H9 (cell line): ENCODE measurements around the gene LYVE1. TPM values are rescaled to one million over a fixed set of nuclear protein-coding genes. Genes with fewer than 3 reads are reported as not detected.

ENCODE experiments used
- DNase-seq: peaks from one replicate; pipeline ENCODE4 v3.0.0-alpha.2; 2017
- H2AFZ ChIP-seq: one replicate; pipeline ENCODE4 v1.6.1; 2013; ENCODE audit warnings: mild to moderate bottlenecking, low read length, control low read depth, moderate library complexity
- H2AK5ac ChIP-seq: 2 replicates; pipeline ENCODE4 v1.6.1; 2013; ENCODE audit warnings: low read length, control low read depth, mixed read lengths; ENCODE audit not compliant: insufficient read length
- H2BK120ac ChIP-seq: one replicate; pipeline ENCODE4 v1.6.1; 2013; ENCODE audit warnings: low read depth, mild to moderate bottlenecking, low read length, control low read depth, inconsistent platforms; ENCODE audit not compliant: poor library complexity, severe bottlenecking
- H2BK12ac ChIP-seq: 2 replicates; pipeline ENCODE4 v1.6.1; 2013; ENCODE audit warnings: low read length, control low read depth, mixed read lengths, low read depth; ENCODE audit not compliant: insufficient read length
- H2BK15ac ChIP-seq: 2 replicates; pipeline ENCODE4 v1.6.1; 2013; ENCODE audit warnings: low read depth, low read length, control low read depth
- H2BK20ac ChIP-seq: one replicate; pipeline ENCODE4 v1.6.1; 2013; ENCODE audit warnings: low read depth, mild to moderate bottlenecking, low read length, control low read depth, inconsistent platforms; ENCODE audit not compliant: poor library complexity, severe bottlenecking
- H2BK5ac ChIP-seq: 2 replicates; pipeline ENCODE4 v1.6.1; 2013; ENCODE audit warnings: low read length, control low read depth, mixed read lengths; ENCODE audit not compliant: insufficient read length
- H3K14ac ChIP-seq: 2 replicates; pipeline ENCODE4 v1.6.1; 2013; ENCODE audit warnings: low read length, control low read depth; ENCODE audit not compliant: insufficient read depth
- H3K18ac ChIP-seq: 2 replicates; pipeline ENCODE4 v1.6.1; 2013; ENCODE audit warnings: low read depth, mild to moderate bottlenecking, mixed read lengths, low read length, control low read depth; ENCODE audit not compliant: insufficient read length
- H3K23ac ChIP-seq: 2 replicates; pipeline ENCODE4 v1.6.1; 2013; ENCODE audit warnings: low read length, control low read depth, mixed read lengths, low read depth; ENCODE audit not compliant: insufficient read length
- H3K23me2 ChIP-seq: 2 replicates; pipeline ENCODE4 v1.6.1; 2013; ENCODE audit warnings: low read depth, mild to moderate bottlenecking, mixed read lengths, low read length, control low read depth; ENCODE audit not compliant: insufficient read length, poor library complexity, severe bottlenecking
- H3K27ac ChIP-seq: 2 replicates; pipeline ENCODE4 v1.5.1; 2013; ENCODE audit warnings: low read length, control low read depth, mixed read lengths, low read depth; ENCODE audit not compliant: insufficient read length
- H3K27me3 ChIP-seq: 2 replicates; pipeline ENCODE4 v1.6.1; 2013; ENCODE audit warnings: low read length, control low read depth, inconsistent platforms; ENCODE audit not compliant: insufficient read depth
- H3K4ac ChIP-seq: 2 replicates; pipeline ENCODE4 v1.6.1; 2013; ENCODE audit warnings: low read depth, mild to moderate bottlenecking, control low read depth, inconsistent platforms, low read length, moderate library complexity
- H3K4me1 ChIP-seq: 2 replicates; pipeline ENCODE4 v1.6.1; 2013; ENCODE audit warnings: low read length, control low read depth, inconsistent platforms; ENCODE audit not compliant: insufficient read depth
- H3K4me2 ChIP-seq: 2 replicates; pipeline ENCODE4 v1.6.1; 2013; ENCODE audit warnings: low read length, control low read depth, mixed read lengths; ENCODE audit not compliant: insufficient read length, insufficient read depth
- H3K56ac ChIP-seq: 2 replicates; pipeline ENCODE4 v1.6.1; 2013; ENCODE audit warnings: low read depth, mild to moderate bottlenecking, mixed read lengths, low read length, control low read depth; ENCODE audit not compliant: insufficient read length
- H3K79me1 ChIP-seq: 2 replicates; pipeline ENCODE4 v1.6.1; 2013; ENCODE audit warnings: low read depth, mild to moderate bottlenecking, moderate library complexity, low read length, control low read depth, inconsistent platforms; ENCODE audit not compliant: insufficient read depth, poor library complexity, severe bottlenecking
- H3K79me2 ChIP-seq: 2 replicates; pipeline ENCODE4 v1.6.1; 2013; ENCODE audit warnings: low read length, control low read depth, inconsistent platforms; ENCODE audit not compliant: insufficient read depth
- H3K9ac ChIP-seq: 2 replicates; pipeline ENCODE4 v1.6.1; 2013; ENCODE audit warnings: low read length, control low read depth, mixed read lengths; ENCODE audit not compliant: insufficient read length; ENCODE audit errors: extremely low read depth
- H3K9me3 ChIP-seq: one replicate; pipeline ENCODE4 v1.6.1; 2013; ENCODE audit warnings: low read depth, low read length, inconsistent platforms; ENCODE audit not compliant: control insufficient read depth
- H3T11ph ChIP-seq: one replicate; pipeline ENCODE4 v1.6.1; 2013; ENCODE audit warnings: mild to moderate bottlenecking, low read length, control low read depth, inconsistent platforms
- H4K20me1 ChIP-seq: one replicate; pipeline ENCODE4 v1.6.1; 2013; ENCODE audit not compliant: control insufficient read depth, insufficient read length, insufficient read depth
- H4K5ac ChIP-seq: 2 replicates; pipeline ENCODE4 v1.6.1; 2013; ENCODE audit warnings: low read depth, mild to moderate bottlenecking, mixed read lengths, low read length, control low read depth; ENCODE audit not compliant: insufficient read length
- H4K8ac ChIP-seq: replicated peaks from 2 replicates; pipeline ENCODE4 v1.6.1; 2013; ENCODE audit warnings: low read length, control low read depth, mixed read lengths, low read depth; ENCODE audit not compliant: insufficient read length
- H4K91ac ChIP-seq: 2 replicates; pipeline ENCODE4 v1.6.1; 2013; ENCODE audit warnings: low read depth, mild to moderate bottlenecking, moderate library complexity, mixed read lengths, low read length, control low read depth; ENCODE audit not compliant: insufficient read length
- H3K27ac Mint-ChIP-seq, 3 experiments: 2 replicates in 2 of 3; 3 replicates in 1 of 3; pipeline ENCODE4 v1.8.0; 2020 to 2021; ENCODE audit warnings: mixed read lengths in 3 of 3, mild to moderate bottlenecking in 1 of 3, moderate library complexity in 1 of 3
- H3K27me3 Mint-ChIP-seq: 2 replicates; pipeline ENCODE4 v1.8.0; 2021; ENCODE audit warnings: low read depth, mild to moderate bottlenecking, moderate library complexity, mixed read lengths
- H3K36me3 Mint-ChIP-seq, 3 experiments: 2 replicates in 2 of 3; 3 replicates in 1 of 3; pipeline ENCODE4 v1.8.0; 2020 to 2021; ENCODE audit warnings: low read depth in 3 of 3, mixed read lengths in 3 of 3; ENCODE audit not compliant: insufficient read depth in 1 of 3
- H3K4me1 Mint-ChIP-seq, 2 experiments: 2 replicates each; pipeline ENCODE4 v1.8.0; 2020; ENCODE audit warnings: mixed read lengths in 2 of 2
- H3K4me3 Mint-ChIP-seq, 2 experiments: 2 replicates in 1 of 2; 3 replicates in 1 of 2; pipeline ENCODE4 v1.8.0; 2020 to 2021; ENCODE audit warnings: mild to moderate bottlenecking in 2 of 2, mixed read lengths in 2 of 2, moderate library complexity in 1 of 2
- H3K9me3 Mint-ChIP-seq, 2 experiments: 2 replicates in 1 of 2; 3 replicates in 1 of 2; pipeline ENCODE4 v1.8.0; 2020; ENCODE audit warnings: mild to moderate bottlenecking in 2 of 2, mixed read lengths in 2 of 2, moderate library complexity in 1 of 2
- WGBS: extraction: QIAGEN DNeasy Blood & Tissue Kit; methylation state at CpG from one replicate; pipeline ENCODE4 v1.1.7; 2013; ENCODE audit warnings: missing lambda C conversion rate, low lambda C conversion rate, mixed read lengths; ENCODE audit not compliant: insufficient read length; ENCODE audit errors: extremely low coverage; 5-methylcytosine and 5-hydroxymethylcytosine counted together
- total RNA-seq: library from RNA; stranded (reverse); gene quantifications from 2 replicates; pipeline ENCODE4 v1.2.1, GENCODE V29; 2021
- TF ChIP-seq, protein P1 (sequence below): fragments of 200-600 bp; sonication (generic); conservative IDR thresholded peaks from 3 replicates; pipeline ENCODE4 v1.8.0; 2021; ENCODE audit warnings: antibody characterized with exemption, mild to moderate bottlenecking

The LYVE1 gene
- total RNA-seq, 1 experiment from 2014 or later: not detected

DNA sequence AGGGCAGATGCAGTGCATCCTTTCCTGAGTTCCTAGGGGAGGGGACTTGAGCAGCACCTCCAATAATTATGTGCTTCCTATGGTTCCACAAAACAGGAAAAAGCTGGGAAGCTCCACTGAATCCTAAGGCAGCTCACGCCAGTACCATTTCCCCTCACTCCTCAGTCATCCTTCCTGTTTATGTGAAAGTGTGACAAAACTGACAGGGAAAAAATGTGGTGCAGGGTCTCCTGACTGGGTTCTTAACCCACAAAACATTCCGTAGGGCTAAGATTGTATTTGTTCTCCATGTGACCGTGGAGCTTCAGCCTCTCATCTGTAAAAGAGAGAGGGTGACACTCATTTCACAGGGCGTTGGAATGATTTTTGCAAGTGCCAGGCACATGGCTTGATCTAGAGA, 12.2 kb upstream of the LYVE1 start:
- Histone ChIP-seq H3K9ac (no peak overlapping the region), H2AK5ac (no peak overlapping the region), H3K79me1 (no peaks in the 10 kb centered on the region), H3K4me2 (no peak overlapping the region), H3K79me2 (no peaks in the 10 kb centered on the region), H2AFZ (no peak overlapping the region), H3K23me2 (no peaks in the 10 kb centered on the region), H3T11ph (no peak overlapping the region), H3K4ac (no peak overlapping the region), H3K27ac (no peak overlapping the region), H3K23ac (no peak overlapping the region), H3K56ac (no peak overlapping the region), H2BK5ac (no peak overlapping the region), H3K14ac (no peak overlapping the region), H4K20me1 (no peaks in the 10 kb centered on the region), H2BK12ac (no peak overlapping the region), H4K91ac (no peak overlapping the region), H3K9me3 (no peaks in the 10 kb centered on the region), H3K4me1 (no peaks in the 10 kb centered on the region), H4K8ac (no peak overlapping the region), H4K5ac (no peak overlapping the region), H2BK15ac (no peak overlapping the region), H2BK120ac (no peak overlapping the region), H2BK20ac (no peak overlapping the region), H3K27me3 (no peaks in the 10 kb centered on the region), H3K18ac (no peak overlapping the region)
- no peak for DNase-seq
- Mint-ChIP-seq H3K4me1 (peaks cover 5 to 10% of the 10 kb centered on the region in 2 experiments; a peak in 3 of 4 replicates), H3K9me3 (no peaks in the 10 kb centered on the region), H3K36me3 (peaks cover 0 to 4% (median 0%) of the 10 kb centered on the region in 3 experiments; a peak in 1 of 7 replicates), H3K27me3 (no peaks in the 10 kb centered on the region), H3K27ac (no peak overlapping the region; a peak in 1 of 7 replicates), H3K4me3 (no peak overlapping the region)
- WGBS: no CpG with 5 or more reads among the region's 4 CpGs
- TF ChIP-seq, protein P1, sequence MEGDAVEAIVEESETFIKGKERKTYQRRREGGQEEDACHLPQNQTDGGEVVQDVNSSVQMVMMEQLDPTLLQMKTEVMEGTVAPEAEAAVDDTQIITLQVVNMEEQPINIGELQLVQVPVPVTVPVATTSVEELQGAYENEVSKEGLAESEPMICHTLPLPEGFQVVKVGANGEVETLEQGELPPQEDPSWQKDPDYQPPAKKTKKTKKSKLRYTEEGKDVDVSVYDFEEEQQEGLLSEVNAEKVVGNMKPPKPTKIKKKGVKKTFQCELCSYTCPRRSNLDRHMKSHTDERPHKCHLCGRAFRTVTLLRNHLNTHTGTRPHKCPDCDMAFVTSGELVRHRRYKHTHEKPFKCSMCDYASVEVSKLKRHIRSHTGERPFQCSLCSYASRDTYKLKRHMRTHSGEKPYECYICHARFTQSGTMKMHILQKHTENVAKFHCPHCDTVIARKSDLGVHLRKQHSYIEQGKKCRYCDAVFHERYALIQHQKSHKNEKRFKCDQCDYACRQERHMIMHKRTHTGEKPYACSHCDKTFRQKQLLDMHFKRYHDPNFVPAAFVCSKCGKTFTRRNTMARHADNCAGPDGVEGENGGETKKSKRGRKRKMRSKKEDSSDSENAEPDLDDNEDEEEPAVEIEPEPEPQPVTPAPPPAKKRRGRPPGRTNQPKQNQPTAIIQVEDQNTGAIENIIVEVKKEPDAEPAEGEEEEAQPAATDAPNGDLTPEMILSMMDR: no peak
